K562 (cell line): ENCODE data around the gene MYO1F. TPM values are rescaled to one million over a fixed set of nuclear protein-coding genes. Genes with fewer than 3 reads are reported as not detected.

Source experiments
- BCLAF1 ChIP-seq, 2 experiments: fragments of 450-650 bp in 1 of 2; IDR thresholded peaks; 2 replicates each; pipeline ENCODE4 v1.6.1; 2011 to 2017; ENCODE audit warnings: low read depth in 2 of 2, antibody characterized with exemption in 1 of 2, borderline replicate concordance in 1 of 2, low read length in 1 of 2, mild to moderate bottlenecking in 1 of 2, mixed read lengths in 1 of 2; ENCODE audit not compliant: control insufficient read depth in 1 of 2
- ESRRA ChIP-seq: fragments of 450-650 bp; IDR thresholded peaks from 2 replicates; pipeline ENCODE4 v1.6.1; 2014; ENCODE audit warnings: low read depth, mild to moderate bottlenecking, moderate library complexity, borderline replicate concordance
- GTF2E2 ChIP-seq: fragments of 200-800 bp; sonication (Bioruptor generic); IDR thresholded peaks from 2 replicates; pipeline ENCODE4 v1.6.1; 2016; ENCODE audit warnings: missing genetic modification characterization, missing compliant biosample characterization
- HMGN3 ChIP-seq: IDR thresholded peaks from 2 replicates; pipeline ENCODE4 v1.6.1; 2011; ENCODE audit warnings: borderline replicate concordance, low read depth, mild to moderate bottlenecking, mixed read lengths, low read length; ENCODE audit not compliant: insufficient read length; ENCODE audit errors: extremely low read depth
- PBX2 ChIP-seq, 2 experiments: IDR thresholded peaks in 1 of 2; conservative IDR thresholded peaks in 1 of 2; 2 replicates each; pipeline ENCODE4 v1.6.1; 2016; ENCODE audit warnings: low read depth in 2 of 2, mild to moderate bottlenecking in 1 of 2, missing compliant biosample characterization in 1 of 2, missing genetic modification characterization in 1 of 2, moderate library complexity in 1 of 2
- POU5F1 ChIP-seq: fragments of 150-350 bp; IDR thresholded peaks from 2 replicates; pipeline ENCODE4 v1.6.1; 2014; ENCODE audit warnings: borderline replicate concordance, low read length, low read depth, mild to moderate bottlenecking; ENCODE audit not compliant: partially characterized antibody
- SMARCA5 ChIP-seq: fragments of 450-650 bp; IDR thresholded peaks from 2 replicates; pipeline ENCODE4 v1.6.1; 2016
- ZBTB12 ChIP-seq: fragments of 250-450 bp; sonication (Bioruptor Pico); IDR thresholded peaks from 2 replicates; pipeline ENCODE4 v1.4.0; 2020
- ZNF12 ChIP-seq: sonication (generic); formaldehyde crosslinking; IDR thresholded peaks from 2 replicates; pipeline ENCODE4 v1.4.0; 2020; ENCODE audit warnings: mild to moderate bottlenecking, missing genetic modification reagents
- ZNF263 ChIP-seq: sonication (generic); formaldehyde crosslinking; IDR thresholded peaks from 2 replicates; pipeline ENCODE4 v1.8.0; 2022; ENCODE audit warnings: mild to moderate bottlenecking, missing genetic modification reagents, borderline replicate concordance
- polyA plus RNA-seq, 8 experiments: library from polyadenylated mRNA; depleted of rRNA in 4 of 8; stranded (reverse) in 5 of 8; unstranded in 3 of 8; fragments of >200 nt; fragmentation: Nextera tagmentation in 2 of 8; fragmentation: Illumina TruSeq in 1 of 8; extraction: Ambion mirVana in 2 of 8; extraction: Trizol in 1 of 8; gene quantifications; 2 replicates each; pipeline versions ENCODE4 v1.2.1 to v1.2.3, GENCODE V29; 2011 to 2014; ENCODE audit warnings: inconsistent platforms in 1 of 8, missing spikeins in 1 of 8
- total RNA-seq, 7 experiments: library from RNA; depleted of rRNA in 6 of 7; stranded (reverse); fragments of >200 nt in 6 of 7; fragmentation: Illumina TruSeq in 2 of 7; extraction: Trizol in 2 of 7; gene quantifications; 2 replicates each; pipeline versions ENCODE4 v1.2.1 to v1.2.3, GENCODE V29; 2011 to 2021; ENCODE audit warnings: low replicate concordance in 1 of 7

The MYO1F gene
- total and polyA plus RNA-seq, 9 of the 15 experiments (the other 6 are each of a cell fraction or from before 2014, with no cell fraction given): 0.78 to 9.4 (median 4.3) TPM

GRCh38 chr19:8513687-8514504 lies 63.3 kb downstream of the MYO1F start, which contains the start of gene ZNF414 (continued):
- peak; percentile 73 for TF ChIP-seq HMGN3
- TF ChIP-seq ZNF263 (CRISPR knock-in tag): peak; percentile 45; the same call in 1 of the 2 replicates
- TF ChIP-seq ZNF12: no peak
- TF ChIP-seq POU5F1: no peak
- TF ChIP-seq SMARCA5: no peak
- peak; percentile 64; the same call in 1 of the 2 replicates for TF ChIP-seq PBX2 (CRISPR knock-in tag; IDR thresholded peaks at IDR 0.05; ENCODE audit: low read depth)
- TF ChIP-seq PBX2 (tag; conservative IDR thresholded peaks at IDR 0.05; ENCODE audit: low read depth): 0 out of 2 replicates have a peak, but pooled peaks have one; percentile 26
- TF ChIP-seq BCLAF1 (IDR thresholded peaks at IDR 0.05; ENCODE audit: borderline replicate concordance in 1 of 2, control insufficient read depth in 1 of 2, low read depth in 2 of 2, low read length in 1 of 2): no peak
- peak; percentile 90; the same call in 1 of the 2 replicates for TF ChIP-seq GTF2E2
- peak; percentile 58; the same call in 1 of the 2 replicates for TF ChIP-seq ZBTB12 (CRISPR knock-in tag)
- TF ChIP-seq ESRRA: peak; percentile 73
- TF ChIP-seq, all 486 proteins: peak for 145
